Caco-2 (cell line): ENCODE data around the gene HECTD1. TPM values are rescaled to one million over a fixed set of nuclear protein-coding genes. Genes with fewer than 3 reads are reported as not detected.

Experiments used
- BruUV-seq: library from RNA; stranded (reverse); fragments of 400-500 nt; replicated peaks from 2 replicates; lab custom pipeline; 2021; lab: Mats Ljungman, UMichigan
- CTCF ChIA-PET: fragments of 300-600 bp; sonication (Branson Sonifier 250); formaldehyde crosslinking; loops from one replicate; lab custom pipeline; 2022; ENCODE audit warnings: antibody characterized with exemption; lab: Charles Lee
- POLR2A ChIA-PET: fragments of 300-600 bp; sonication (Branson Sonifier 250); formaldehyde crosslinking; loops from one replicate; lab custom pipeline; 2022; ENCODE audit warnings: antibody characterized with exemption; lab: Charles Lee
- DNase-seq, 2 experiments: peaks; one replicate each; pipeline versions ENCODE4 v3.0.0 to v3.0.0-alpha.2; 2020 to 2022
- H3K27me3 ChIP-seq: replicated peaks from 2 replicates; pipeline ENCODE4 v1.6.0; 2011; ENCODE audit warnings: low read length; ENCODE audit not compliant: control insufficient read depth, insufficient read depth
- H3K36me3 ChIP-seq: 2 replicates; pipeline ENCODE4 v1.5.1; 2011; ENCODE audit warnings: low read length; ENCODE audit not compliant: control insufficient read depth, insufficient read depth
- H3K4me1 ChIP-seq: fragments of 250-450 bp; sonication (Bioruptor Pico); 2 replicates; pipeline ENCODE4 v1.5.1; 2020; ENCODE audit warnings: mild to moderate bottlenecking
- H3K4me3 ChIP-seq: 2 replicates; pipeline ENCODE4 v1.5.1; 2011; ENCODE audit warnings: low read depth, mild to moderate bottlenecking, control low read depth, low read length
- H3K9me3 ChIP-seq: fragments of 250-450 bp; sonication (Bioruptor Pico); 2 replicates; pipeline ENCODE4 v1.5.1; 2020; ENCODE audit warnings: mild to moderate bottlenecking, moderate library complexity
- H3K27ac Mint-ChIP-seq: one replicate; pipeline ENCODE4 v1.8.0; 2022; ENCODE audit warnings: mixed read lengths; ENCODE audit not compliant: unreplicated experiment
- H3K27me3 Mint-ChIP-seq: one replicate; pipeline ENCODE4 v1.8.0; 2022; ENCODE audit warnings: mixed read lengths; ENCODE audit not compliant: insufficient read depth, unreplicated experiment
- H3K36me3 Mint-ChIP-seq: one replicate; pipeline ENCODE4 v1.8.0; 2022; ENCODE audit warnings: mild to moderate bottlenecking, mixed read lengths; ENCODE audit not compliant: insufficient read depth, unreplicated experiment
- H3K4me1 Mint-ChIP-seq: one replicate; pipeline ENCODE4 v1.8.0; 2022; ENCODE audit warnings: low read depth, mixed read lengths; ENCODE audit not compliant: unreplicated experiment
- H3K4me3 Mint-ChIP-seq: one replicate; pipeline ENCODE4 v1.8.0; 2022; ENCODE audit warnings: mild to moderate bottlenecking, moderate library complexity, mixed read lengths; ENCODE audit not compliant: unreplicated experiment
- H3K9me3 Mint-ChIP-seq: one replicate; pipeline ENCODE4 v1.8.0; 2022; ENCODE audit warnings: mixed read lengths; ENCODE audit not compliant: unreplicated experiment
- CTCF ChIP-seq, 2 experiments: fragments of 200-600 bp in 1 of 2; IDR thresholded peaks; 1 replicate in 1 of 2; 2 replicates in 1 of 2; pipeline versions ENCODE4 v1.5.1 to v1.8.0; 2011 to 2022; ENCODE audit warnings: antibody characterized with exemption in 1 of 2, control low read depth in 1 of 2, inconsistent platforms in 1 of 2, low read depth in 1 of 2, low read length in 1 of 2, mild to moderate bottlenecking in 1 of 2, moderate library complexity in 1 of 2; ENCODE audit not compliant: insufficient read depth in 1 of 2, severe bottlenecking in 1 of 2, unreplicated experiment in 1 of 2
- intact Hi-C: fragments of 100-400 bp; cut with micrococcal nuclease; formaldehyde crosslinking; loops from one replicate; pipeline ENCODE4 v1.10.0; 2022; ENCODE audit not compliant: unreplicated experiment
- total RNA-seq: library from RNA; stranded (reverse); gene quantifications from 2 replicates; pipeline ENCODE4 v1.2.3, GENCODE V29; 2022

The HECTD1 gene
- total RNA-seq, 1 experiment from 2014 or later = 146 TPM

GRCh38 chr14:31060253-31060875 lies 147.2 kb downstream of the HECTD1 start:
- no peaks in the 10 kb centered on the region; the same call in 1 of the 2 replicates for H3K4me1 ChIP-seq
- no peaks in the 10 kb centered on the region for H3K9me3 Mint-ChIP-seq
- no peak overlapping the region for H3K4me3 Mint-ChIP-seq
- no peaks in the 10 kb centered on the region for H3K36me3 Mint-ChIP-seq
- POLR2A ChIA-PET = interaction anchor here (1.3 kb wide), 1 partner anchor 34 kb away, joined by 4 read pairs; the partner anchor contains the start of gene STRN3
- no peak overlapping the region for H3K4me3 ChIP-seq
- no peak for TF ChIP-seq CTCF (IDR thresholded peaks at IDR 0.05; ENCODE audit: insufficient read depth in 1 of 2, low read depth in 1 of 2, low read length in 1 of 2, severe bottlenecking in 1 of 2, unreplicated experiment in 1 of 2)
- no TSS peak for BruUV-seq
- H3K27ac Mint-ChIP-seq = no peak overlapping the region
- H3K9me3 ChIP-seq = no peaks in the 10 kb centered on the region
- intact Hi-C loops = no loop called here
- DNase-seq = no peak
- no peaks in the 10 kb centered on the region for H3K27me3 Mint-ChIP-seq
- no peaks in the 10 kb centered on the region for H3K27me3 ChIP-seq
- H3K36me3 ChIP-seq = no peaks in the 10 kb centered on the region
- CTCF ChIA-PET = no interaction called here
- H3K4me1 Mint-ChIP-seq = peaks cover 8% of the 10 kb centered on the region

- H3K9me3 Mint-ChIP-seq = no peaks in the 10 kb centered on the region
Observed at GRCh38 chr14:31059152-31059924, 148.3 kb downstream of the HECTD1 start.

More at GRCh38 chr14:31059152-31059924, 148.3 kb downstream of the HECTD1 start:
- Histone ChIP-seq H3K9me3 (no peaks in the 10 kb centered on the region), H3K4me3 (no peak overlapping the region), H3K4me1 (no peaks in the 10 kb centered on the region; the same call in 1 of the 2 replicates), H3K36me3 (no peaks in the 10 kb centered on the region), H3K27me3 (no peaks in the 10 kb centered on the region)
- Mint-ChIP-seq H3K36me3 (no peaks in the 10 kb centered on the region), H3K4me1 (peaks cover 8% of the 10 kb centered on the region), H3K27ac (no peak overlapping the region), H3K4me3 (no peak overlapping the region), H3K27me3 (no peaks in the 10 kb centered on the region)
- ChIA-PET CTCF (no interaction called here), POLR2A (no interaction called here)
- intact Hi-C loops = no loop called here
- DNase-seq = peak in 1 of 2 experiments; percentile 6
- no TSS peak for BruUV-seq
- no peak for TF ChIP-seq CTCF (IDR thresholded peaks at IDR 0.05; ENCODE audit: insufficient read depth in 1 of 2, low read depth in 1 of 2, low read length in 1 of 2, severe bottlenecking in 1 of 2, unreplicated experiment in 1 of 2)
